ENCODE results near the gene PRKCH.

Gene PRKCH

GRCh38 chr14:61419201-61419600, 97.8 kb downstream of the PRKCH start:
- TF ChIP-seq, protein P1, sequence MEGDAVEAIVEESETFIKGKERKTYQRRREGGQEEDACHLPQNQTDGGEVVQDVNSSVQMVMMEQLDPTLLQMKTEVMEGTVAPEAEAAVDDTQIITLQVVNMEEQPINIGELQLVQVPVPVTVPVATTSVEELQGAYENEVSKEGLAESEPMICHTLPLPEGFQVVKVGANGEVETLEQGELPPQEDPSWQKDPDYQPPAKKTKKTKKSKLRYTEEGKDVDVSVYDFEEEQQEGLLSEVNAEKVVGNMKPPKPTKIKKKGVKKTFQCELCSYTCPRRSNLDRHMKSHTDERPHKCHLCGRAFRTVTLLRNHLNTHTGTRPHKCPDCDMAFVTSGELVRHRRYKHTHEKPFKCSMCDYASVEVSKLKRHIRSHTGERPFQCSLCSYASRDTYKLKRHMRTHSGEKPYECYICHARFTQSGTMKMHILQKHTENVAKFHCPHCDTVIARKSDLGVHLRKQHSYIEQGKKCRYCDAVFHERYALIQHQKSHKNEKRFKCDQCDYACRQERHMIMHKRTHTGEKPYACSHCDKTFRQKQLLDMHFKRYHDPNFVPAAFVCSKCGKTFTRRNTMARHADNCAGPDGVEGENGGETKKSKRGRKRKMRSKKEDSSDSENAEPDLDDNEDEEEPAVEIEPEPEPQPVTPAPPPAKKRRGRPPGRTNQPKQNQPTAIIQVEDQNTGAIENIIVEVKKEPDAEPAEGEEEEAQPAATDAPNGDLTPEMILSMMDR (IDR thresholded peaks at IDR 0.05; ENCODE audit: low read depth, low read length, missing control alignments), result no peak

DNA sequence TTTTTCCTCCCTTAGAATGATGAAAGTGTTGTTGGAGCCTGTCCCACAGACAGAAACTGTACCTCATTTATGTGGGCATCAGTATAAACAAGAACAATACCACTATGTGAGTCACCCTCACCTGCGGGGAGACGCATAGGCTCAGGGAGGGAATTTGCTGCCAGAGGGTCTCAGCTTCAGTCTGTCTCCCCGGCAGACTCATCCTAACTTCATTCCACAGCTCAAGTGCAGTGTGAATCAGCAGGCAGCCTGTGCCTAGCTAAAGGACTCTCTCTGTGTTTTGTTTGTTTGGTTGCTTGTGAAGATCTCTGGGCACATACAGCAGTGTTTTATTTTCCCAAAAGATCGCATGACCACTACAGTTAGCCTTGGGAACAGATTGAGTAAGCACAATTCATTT, 98.9 kb downstream of the PRKCH start:
- TF ChIP-seq, protein P1 (IDR thresholded peaks at IDR 0.05; ENCODE audit: low read depth, low read length, missing control alignments), result no peak
- DNase-seq (ENCODE audit: low read depth), result no peak
- no peak overlapping the region for H3K4me3 ChIP-seq (ENCODE audit: low read depth, low read length)

More at GRCh38 chr14:61419201-61419600, 97.8 kb downstream of the PRKCH start:
- DNase-seq (ENCODE audit: low read depth), result no peak
- no peak overlapping the region for H3K4me3 ChIP-seq (ENCODE audit: low read depth, low read length)

DNA sequence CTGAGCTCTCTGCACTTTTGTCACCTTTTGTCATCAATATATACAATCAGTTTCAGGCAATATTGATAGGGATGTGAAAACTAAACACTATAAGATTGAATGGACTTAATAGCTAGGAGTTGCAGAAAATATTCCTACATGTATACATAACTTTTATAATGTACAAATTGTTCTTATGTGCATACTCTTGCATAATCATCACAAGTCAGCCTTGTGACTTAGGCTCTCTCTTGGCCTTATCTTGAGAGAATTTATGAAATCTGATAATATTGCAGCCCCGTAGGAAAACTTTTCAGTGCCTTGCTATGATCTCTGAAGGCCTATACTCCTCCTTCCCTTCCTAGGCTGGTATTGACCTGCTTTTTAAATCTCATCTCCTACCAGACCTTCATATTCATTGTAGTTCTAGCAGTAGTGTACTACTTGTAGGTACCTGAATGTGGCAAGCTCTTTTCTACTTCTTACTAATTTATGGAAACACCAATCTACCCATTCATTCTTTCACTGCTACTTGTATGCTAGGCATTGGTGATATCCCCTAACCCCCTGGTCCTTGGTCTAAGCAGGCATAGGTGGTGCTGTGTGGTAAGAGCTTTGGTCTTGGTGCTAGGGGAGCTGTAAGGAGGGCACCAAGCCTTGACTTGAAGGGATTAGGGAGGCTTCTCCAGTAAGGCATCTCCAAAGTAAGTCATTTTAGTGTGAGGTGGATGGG, 100.0 kb downstream of the PRKCH start:
- TF ChIP-seq, protein P1 (IDR thresholded peaks at IDR 0.05; ENCODE audit: low read depth, low read length, missing control alignments), result no peak
- DNase-seq (ENCODE audit: low read depth), result no peak
- no peak overlapping the region for H3K4me3 ChIP-seq (ENCODE audit: low read depth, low read length)

DNA sequence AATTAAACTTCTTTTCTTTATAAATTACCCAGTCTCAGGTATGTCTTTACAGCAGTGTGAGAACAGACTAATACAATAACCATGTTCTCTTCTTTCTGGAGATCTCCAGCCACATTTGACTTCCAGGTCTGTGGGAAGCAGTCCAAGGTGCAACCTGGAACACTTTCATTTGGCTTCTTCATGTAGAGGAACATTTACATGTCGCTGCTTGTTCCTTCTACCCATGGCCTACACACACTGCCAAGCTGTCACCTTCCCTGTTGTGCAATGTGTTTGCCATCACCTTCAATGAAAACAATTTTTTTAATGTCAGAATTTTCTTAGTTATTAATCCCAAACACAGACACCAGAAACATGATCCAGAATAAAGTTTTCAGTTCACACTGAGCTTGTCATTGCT, 104.7 kb downstream of the PRKCH start:
- no peak for DNase-seq (ENCODE audit: low read depth)
- TF ChIP-seq, protein P1 (IDR thresholded peaks at IDR 0.05; ENCODE audit: low read depth, low read length, missing control alignments), result no peak

GRCh38 chr14:61428261-61428660, 106.9 kb downstream of the PRKCH start:
- DNase-seq (ENCODE audit: low read depth), result no peak
- H3K4me3 ChIP-seq (ENCODE audit: low read depth, low read length), result no peak overlapping the region
- TF ChIP-seq, protein P1 (IDR thresholded peaks at IDR 0.05; ENCODE audit: low read depth, low read length, missing control alignments), result no peak

More for the DNA sequence above, 104.7 kb downstream of the PRKCH start:
- no peak overlapping the region for H3K4me3 ChIP-seq (ENCODE audit: low read depth, low read length)

- no peak for DNase-seq (ENCODE audit: low read depth)
- TF ChIP-seq, protein P1 (IDR thresholded peaks at IDR 0.05; ENCODE audit: low read depth, low read length, missing control alignments), result no peak
Measured at GRCh38 chr14:61429316-61429715, 107.9 kb downstream of the PRKCH start.

More at GRCh38 chr14:61429316-61429715, 107.9 kb downstream of the PRKCH start:
- H3K4me3 ChIP-seq (ENCODE audit: low read depth, low read length), result no peak overlapping the region
